ENCODE measurements around the gene CD55.
A peak's percentile ranks its signal among the peaks of the same experiment; 100 is the strongest.
"Not testable (repeated sequence)": the region's sequence is repeated elsewhere in the genome, so short reads cannot be mapped to it uniquely, and the experiment has no call there.

CD55 gene

DNA sequence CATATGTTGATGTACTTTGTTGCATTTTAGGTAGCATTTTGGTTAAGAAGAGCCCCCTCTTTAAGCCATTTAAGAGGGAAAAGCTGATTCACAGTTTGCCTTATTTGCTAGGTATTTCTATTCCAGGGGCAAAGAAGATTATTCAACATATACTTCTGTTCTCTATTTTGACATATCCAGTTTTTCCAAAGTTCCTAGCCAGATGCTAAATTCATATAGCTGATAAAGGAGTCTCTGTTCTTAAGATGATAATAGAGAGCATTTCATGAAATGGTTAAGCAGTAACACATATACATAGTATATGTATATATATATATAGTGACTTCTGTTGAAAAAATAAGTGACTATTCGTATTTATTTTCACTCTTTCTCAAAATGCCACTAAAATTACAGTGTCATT is 15.5 kb upstream of the CD55 start:
- DNase-seq (ENCODE audit: low read depth in 2 of 2), result no peak

- DNase-seq (ENCODE audit: low read depth in 2 of 2), result no peak
Observed at GRCh38 chr1:207306603-207307002, 14.9 kb upstream of the CD55 start.

- DNase-seq (ENCODE audit: low read depth in 2 of 2), result no peak
Observed at GRCh38 chr1:207308451-207309190, 12.9 kb upstream of the CD55 start.

DNA sequence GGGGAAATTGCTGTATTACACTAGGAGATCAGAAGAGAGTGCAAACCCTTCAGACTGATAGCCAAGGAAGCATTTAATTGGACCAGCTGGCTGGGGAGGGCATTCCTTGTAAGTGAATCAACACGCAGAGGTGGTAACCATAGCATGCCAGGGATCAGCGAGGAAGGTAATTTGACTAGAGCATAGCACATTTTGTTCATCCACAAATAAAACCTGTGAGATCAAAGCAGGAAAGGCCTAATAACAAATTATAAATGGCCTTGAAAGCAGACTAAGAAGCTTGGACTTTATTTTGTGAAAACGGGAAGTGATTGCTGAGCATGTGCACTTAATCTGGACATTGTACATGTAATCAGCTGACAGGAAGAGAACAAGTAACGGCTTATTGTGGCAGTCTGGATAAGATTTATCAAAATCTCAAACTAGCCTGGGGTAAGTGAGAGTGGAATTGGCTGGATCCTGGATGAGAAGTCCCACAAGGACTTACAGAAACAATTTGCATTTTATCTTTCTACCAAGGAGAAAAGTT is 11.7 kb upstream of the CD55 start:
- DNase-seq (ENCODE audit: low read depth in 2 of 2), result peak; percentile 44 to 54

DNA sequence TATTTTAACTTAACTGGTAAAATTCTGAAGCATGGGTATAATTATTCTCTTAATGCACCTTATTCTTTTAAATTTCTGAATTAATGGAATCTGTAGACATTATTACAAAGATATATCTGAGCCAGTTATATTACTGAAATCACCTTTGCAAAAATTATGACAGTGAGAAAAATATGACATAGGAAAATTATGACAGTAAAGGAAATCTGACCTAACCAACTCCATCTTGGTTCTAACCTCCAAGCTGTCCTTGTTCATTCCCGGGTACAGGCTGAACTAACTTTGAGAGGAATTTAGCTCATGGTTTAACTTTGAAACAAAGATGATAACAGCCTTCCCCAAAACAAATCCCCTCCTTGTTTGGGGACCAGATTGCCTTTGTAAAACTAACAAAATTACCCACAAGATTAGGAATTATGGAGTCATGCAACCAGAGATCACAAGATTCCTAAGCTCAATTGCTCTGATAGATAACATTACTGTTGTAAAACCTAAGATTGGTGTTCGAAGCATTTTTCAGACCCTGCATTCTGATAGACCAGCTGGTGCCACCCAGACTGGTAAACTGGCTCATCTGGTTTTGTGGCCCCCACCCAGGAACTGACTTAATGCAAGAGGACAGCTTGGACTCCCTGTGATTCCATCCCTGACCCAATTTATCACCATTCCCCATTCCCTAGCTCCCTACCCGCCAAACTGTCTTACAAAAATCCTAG is 9.4 kb upstream of the CD55 start:
- DNase-seq (ENCODE audit: low read depth in 2 of 2), result no peak

DNA sequence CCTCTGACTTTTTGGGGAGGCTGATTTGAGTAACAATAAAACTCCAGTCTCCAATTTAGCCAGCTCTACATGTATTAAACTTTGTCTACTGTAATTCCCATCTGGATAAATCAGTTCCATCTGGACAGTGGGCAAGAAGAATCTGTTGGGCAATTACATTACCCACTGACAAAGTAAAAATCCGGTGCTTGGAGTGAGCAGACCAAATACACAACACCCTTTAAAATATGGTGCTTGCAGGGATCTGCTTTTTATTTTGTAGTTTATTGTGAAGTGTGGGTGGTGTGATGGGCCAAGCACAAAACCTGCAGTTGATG is 8.9 kb upstream of the CD55 start:
- DNase-seq (ENCODE audit: low read depth in 2 of 2), result peak in 1 of 2 experiments; percentile 29

- peak in 1 of 2 experiments; percentile 41 for DNase-seq (ENCODE audit: low read depth in 2 of 2)
Observed at GRCh38 chr1:207313131-207313530, 8.3 kb upstream of the CD55 start.

GRCh38 chr1:207314816-207315215 is 6.7 kb upstream of the CD55 start:
- peak in 1 of 2 experiments; percentile 18 for DNase-seq (ENCODE audit: low read depth in 2 of 2)

GRCh38 chr1:207315435-207315834 is 6.0 kb upstream of the CD55 start:
- DNase-seq (ENCODE audit: low read depth in 2 of 2), result no peak

DNA sequence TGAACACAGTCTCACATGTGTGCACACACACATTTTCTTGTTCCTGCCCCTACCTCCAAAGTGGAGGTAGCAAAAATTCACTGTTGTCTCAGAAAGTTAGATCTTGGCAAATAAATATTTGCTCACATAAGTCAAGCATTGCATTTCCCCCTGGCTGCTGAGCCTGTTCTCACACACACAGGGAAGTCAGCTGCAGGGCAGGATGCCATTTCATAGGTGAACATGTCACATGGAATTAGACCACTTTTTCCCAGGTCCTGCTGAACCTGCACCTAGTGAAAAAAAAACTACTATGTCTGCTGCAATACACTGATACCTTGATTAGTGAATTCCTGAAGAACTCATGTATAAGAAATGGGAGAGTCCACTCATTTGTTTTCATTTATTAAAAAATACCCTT is 5.3 kb upstream of the CD55 start:
- DNase-seq (ENCODE audit: low read depth in 2 of 2), result no peak

DNA sequence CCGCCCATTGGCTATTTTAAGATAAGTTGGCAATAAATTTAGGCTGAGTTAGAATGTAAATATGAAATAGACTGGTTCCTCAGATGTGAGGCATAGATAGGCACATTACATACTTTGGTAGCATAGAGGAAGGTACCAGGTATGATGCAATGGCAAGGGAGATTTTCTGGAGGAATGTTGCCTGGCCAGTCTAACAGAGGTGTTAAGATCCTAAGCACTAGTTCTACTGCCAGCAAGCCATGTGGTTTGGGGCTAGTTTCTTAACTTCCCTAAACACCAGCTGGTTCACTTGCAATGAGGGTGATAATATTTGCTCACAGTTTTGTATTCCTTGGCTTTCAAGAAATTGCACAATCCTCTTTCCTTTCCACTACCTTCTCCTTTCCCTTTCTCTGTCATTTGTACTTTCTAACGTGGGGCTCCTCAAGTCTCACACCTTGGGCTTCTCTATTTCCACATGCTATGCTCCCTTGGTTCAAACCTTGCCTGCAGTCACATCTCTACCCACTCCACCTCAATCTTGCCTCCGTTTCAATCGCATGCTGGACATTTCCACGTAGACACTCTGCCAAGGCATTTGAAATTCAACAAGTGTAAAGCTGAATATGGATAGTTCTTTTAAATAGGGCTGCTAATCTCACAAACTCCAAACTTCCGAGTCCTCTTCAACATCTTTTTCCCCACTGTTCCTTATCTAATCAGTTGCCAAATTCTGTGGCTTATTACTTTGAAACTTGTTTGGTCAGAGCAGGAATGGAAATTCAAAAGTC is 4.7 kb upstream of the CD55 start:
- DNase-seq (ENCODE audit: low read depth in 2 of 2), result peak in 1 of 2 experiments; percentile 14

DNA sequence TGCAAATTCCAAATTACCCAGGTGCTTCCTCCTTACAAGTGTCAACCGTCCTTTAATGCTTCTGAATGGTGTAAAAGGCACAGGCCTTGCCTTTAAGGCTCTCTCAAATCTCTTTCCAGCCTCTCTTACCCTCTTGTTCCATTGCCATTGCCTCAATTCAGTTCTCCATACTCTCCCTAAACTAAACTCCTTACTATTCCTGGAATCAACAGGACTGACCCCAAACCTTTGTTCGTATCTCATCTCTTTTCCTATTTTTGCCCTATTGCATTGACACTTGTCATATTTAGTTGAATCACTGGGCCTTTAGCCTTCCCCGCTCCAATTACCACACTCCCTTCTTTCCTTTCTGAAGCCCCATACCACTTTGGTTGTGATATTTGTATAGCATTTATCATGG is 3.9 kb upstream of the CD55 start:
- no peak for DNase-seq (ENCODE audit: low read depth in 2 of 2)

DNA sequence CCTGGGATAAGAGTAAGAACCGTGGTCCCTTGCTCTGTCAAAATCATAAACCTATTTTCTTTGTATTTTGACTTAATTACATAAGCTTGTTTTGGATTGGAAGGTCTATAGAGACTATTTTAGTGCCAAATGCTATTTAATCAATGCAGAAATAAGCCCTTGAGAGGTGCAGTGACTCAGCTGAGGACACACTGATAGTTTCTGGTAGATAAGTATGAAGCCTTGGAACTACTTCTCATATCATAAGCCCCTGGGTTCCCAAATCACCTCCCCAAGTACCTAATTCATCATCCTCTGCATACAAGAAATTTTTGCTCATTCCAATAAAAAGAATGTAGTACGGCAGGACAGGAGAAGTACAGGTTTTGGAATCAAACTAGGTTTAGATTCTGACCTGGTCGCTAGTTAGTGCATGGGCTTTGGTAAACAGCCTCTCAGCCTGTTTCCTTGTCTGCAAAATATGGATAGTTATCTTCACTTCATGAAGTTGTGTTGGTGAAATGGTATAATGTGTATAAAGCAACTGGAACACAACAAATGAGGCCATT is 3.3 kb upstream of the CD55 start:
- no peak for DNase-seq (ENCODE audit: low read depth in 2 of 2)

- DNase-seq (ENCODE audit: low read depth in 2 of 2), result no peak
Observed at GRCh38 chr1:207319199-207319598, 2.3 kb upstream of the CD55 start.

- not testable (repeated sequence) for DNase-seq (ENCODE audit: low read depth in 2 of 2)
Observed at GRCh38 chr1:207320105-207320504, 1.4 kb upstream of the CD55 start.

DNA sequence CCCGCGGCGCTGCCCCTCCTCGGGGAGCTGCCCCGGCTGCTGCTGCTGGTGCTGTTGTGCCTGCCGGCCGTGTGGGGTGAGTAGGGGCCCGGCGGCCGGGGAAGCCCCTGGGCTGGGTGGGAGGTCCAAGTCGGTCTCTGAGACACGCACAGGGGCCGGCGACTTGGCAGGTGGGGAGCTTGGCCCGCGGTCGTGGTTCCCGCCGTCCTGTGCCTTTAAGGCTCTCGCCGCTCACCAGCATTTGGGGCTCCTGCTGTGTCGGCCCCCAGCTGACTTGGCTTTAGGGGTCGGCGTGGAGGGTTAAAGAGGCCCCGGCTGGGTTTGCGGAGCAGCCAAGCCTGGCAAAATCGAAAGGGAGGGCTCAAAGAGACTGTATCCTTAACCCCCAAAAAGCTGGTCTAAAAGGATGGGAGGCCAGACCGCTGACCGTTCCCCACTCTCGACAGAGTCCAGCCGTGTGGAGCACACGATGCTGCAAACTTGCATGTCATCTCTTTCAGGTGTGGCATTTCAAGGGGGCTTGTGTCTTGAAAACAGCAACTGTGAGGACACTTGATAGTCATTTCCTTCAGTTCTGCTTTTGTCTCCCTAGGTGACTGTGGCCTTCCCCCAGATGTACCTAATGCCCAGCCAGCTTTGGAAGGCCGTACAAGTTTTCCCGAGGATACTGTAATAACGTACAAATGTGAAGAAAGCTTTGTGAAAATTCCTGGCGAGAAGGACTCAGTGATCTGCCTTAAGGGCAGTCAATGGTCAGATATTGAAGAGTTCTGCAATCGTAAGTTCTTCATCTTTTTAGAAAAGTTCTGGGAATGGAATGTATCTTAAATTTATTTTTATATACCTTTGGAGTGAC is 540 bp downstream of the CD55 start:
- DNase-seq (ENCODE audit: low read depth in 2 of 2), result no peak

- DNase-seq (ENCODE audit: low read depth in 2 of 2), result no peak
Observed at GRCh38 chr1:207323425-207324225, 2.1 kb downstream of the CD55 start.

DNA sequence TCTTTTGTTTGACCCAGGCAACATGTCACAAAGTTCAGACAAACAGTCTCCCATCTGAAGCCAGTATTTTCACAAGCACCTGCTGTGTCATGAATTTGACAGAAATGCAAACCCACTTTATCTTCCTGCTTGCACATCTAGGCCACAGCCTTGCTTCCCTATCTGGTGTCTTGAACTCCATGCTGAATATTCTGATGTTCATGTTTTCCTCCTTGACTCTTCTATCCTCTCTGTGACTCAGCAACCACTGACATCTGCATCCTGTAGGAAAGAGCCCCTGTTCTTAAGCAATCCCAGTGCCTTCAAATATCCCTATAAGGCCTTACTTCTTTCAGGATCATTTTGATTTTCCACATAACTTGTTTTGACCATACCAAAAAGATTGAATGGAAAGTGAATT is 6.5 kb downstream of the CD55 start:
- peak; percentile 73 to 76 for DNase-seq (ENCODE audit: low read depth in 2 of 2)

GRCh38 chr1:207328908-207329440 is 7.5 kb downstream of the CD55 start:
- no peak for DNase-seq (ENCODE audit: low read depth in 2 of 2)

GRCh38 chr1:207329469-207329868 is 8.0 kb downstream of the CD55 start:
- DNase-seq (ENCODE audit: low read depth in 2 of 2), result no peak

Data from fibroblast of skin of left quadriceps (primary cell).